Activated naive CD4-positive, alpha-beta T cell treated with anti-CD3 and anti-CD28 coated beads, Interleukin-2, amount 50 U/mL, for 24 hours (primary cell): ENCODE measurements around the gene CYP46A1.

Source experiments
- H3K27ac Mint-ChIP-seq: one replicate; pipeline ENCODE4 v1.8.0; 2021; ENCODE audit warnings: mild to moderate bottlenecking, mixed read lengths
- H3K27me3 Mint-ChIP-seq: one replicate; pipeline ENCODE4 v1.8.0; 2021; ENCODE audit warnings: mixed read lengths
- H3K36me3 Mint-ChIP-seq: one replicate; pipeline ENCODE4 v1.8.0; 2021; ENCODE audit warnings: mixed read lengths
- H3K4me1 Mint-ChIP-seq: one replicate; pipeline ENCODE4 v1.8.0; 2021; ENCODE audit warnings: mixed read lengths
- H3K4me3 Mint-ChIP-seq: one replicate; pipeline ENCODE4 v1.8.0; 2021; ENCODE audit warnings: mild to moderate bottlenecking, mixed read lengths
- H3K9me3 Mint-ChIP-seq: one replicate; pipeline ENCODE4 v1.8.0; 2021; ENCODE audit warnings: mixed read lengths

The CYP46A1 gene

GRCh38 chr14:99676657-99677056, 7.4 kb upstream of the CYP46A1 start:
- no peak overlapping the region for H3K4me3 Mint-ChIP-seq
- peaks cover 5% of the 10 kb centered on the region for H3K27me3 Mint-ChIP-seq
- H3K4me1 Mint-ChIP-seq = no peaks in the 10 kb centered on the region
- no peaks in the 10 kb centered on the region for H3K9me3 Mint-ChIP-seq
- H3K27ac Mint-ChIP-seq = no peak overlapping the region
- H3K36me3 Mint-ChIP-seq = peaks cover 2% of the 10 kb centered on the region

- Mint-ChIP-seq H3K4me1 (peaks cover under 1% of the 10 kb centered on the region), H3K27ac (no peak overlapping the region), H3K27me3 (peaks cover 4% of the 10 kb centered on the region), H3K9me3 (no peaks in the 10 kb centered on the region), H3K36me3 (peaks cover 2% of the 10 kb centered on the region), H3K4me3 (no peak overlapping the region)
Observed at GRCh38 chr14:99677231-99678140, 6.6 kb upstream of the CYP46A1 start.

- peaks cover 4% of the 10 kb centered on the region for H3K4me1 Mint-ChIP-seq
- H3K27me3 Mint-ChIP-seq = peaks cover 2% of the 10 kb centered on the region
- H3K4me3 Mint-ChIP-seq = no peak overlapping the region
- H3K27ac Mint-ChIP-seq = no peak overlapping the region
- H3K9me3 Mint-ChIP-seq = no peaks in the 10 kb centered on the region
- peaks cover 2% of the 10 kb centered on the region for H3K36me3 Mint-ChIP-seq
Observed at GRCh38 chr14:99678198-99678597, 5.9 kb upstream of the CYP46A1 start.

GRCh38 chr14:99679111-99679510, 5.0 kb upstream of the CYP46A1 start:
- Mint-ChIP-seq H3K9me3 (no peaks in the 10 kb centered on the region), H3K27ac (no peak overlapping the region), H3K4me3 (no peak overlapping the region), H3K4me1 (peaks cover 4% of the 10 kb centered on the region), H3K27me3 (peaks cover 2% of the 10 kb centered on the region), H3K36me3 (peaks cover 2% of the 10 kb centered on the region)

- H3K4me1 Mint-ChIP-seq = peaks cover 4% of the 10 kb centered on the region
Observed at GRCh38 chr14:99679543-99679942, 4.6 kb upstream of the CYP46A1 start.

GRCh38 chr14:99679996-99680395, 4.1 kb upstream of the CYP46A1 start:
- H3K9me3 Mint-ChIP-seq = no peaks in the 10 kb centered on the region
- no peak overlapping the region for H3K27ac Mint-ChIP-seq
- peaks cover 2% of the 10 kb centered on the region for H3K36me3 Mint-ChIP-seq
- no peaks in the 10 kb centered on the region for H3K27me3 Mint-ChIP-seq
- H3K4me3 Mint-ChIP-seq = no peak overlapping the region
- peaks cover 4% of the 10 kb centered on the region for H3K4me1 Mint-ChIP-seq

More at GRCh38 chr14:99679543-99679942, 4.6 kb upstream of the CYP46A1 start:
- H3K36me3 Mint-ChIP-seq = peaks cover 2% of the 10 kb centered on the region
- H3K9me3 Mint-ChIP-seq = no peaks in the 10 kb centered on the region
- no peak overlapping the region for H3K27ac Mint-ChIP-seq
- peaks cover under 1% of the 10 kb centered on the region for H3K27me3 Mint-ChIP-seq
- H3K4me3 Mint-ChIP-seq = no peak overlapping the region

- H3K27ac Mint-ChIP-seq = no peak overlapping the region
- no peaks in the 10 kb centered on the region for H3K27me3 Mint-ChIP-seq
- H3K36me3 Mint-ChIP-seq = peaks cover 2% of the 10 kb centered on the region
- peak overlapping the region; percentile 11 for H3K4me3 Mint-ChIP-seq
- H3K4me1 Mint-ChIP-seq = peaks cover 4% of the 10 kb centered on the region
- no peaks in the 10 kb centered on the region for H3K9me3 Mint-ChIP-seq
Observed at GRCh38 chr14:99681101-99681831, 2.8 kb upstream of the CYP46A1 start.

- H3K27me3 Mint-ChIP-seq = no peaks in the 10 kb centered on the region
- peaks cover 4% of the 10 kb centered on the region for H3K4me1 Mint-ChIP-seq
- no peak overlapping the region for H3K27ac Mint-ChIP-seq
- no peaks in the 10 kb centered on the region for H3K9me3 Mint-ChIP-seq
- H3K4me3 Mint-ChIP-seq = peak overlapping the region; percentile 11
- H3K36me3 Mint-ChIP-seq = peaks cover 2% of the 10 kb centered on the region
Observed at GRCh38 chr14:99681832-99682148, 2.3 kb upstream of the CYP46A1 start.

GRCh38 chr14:99682809-99683618, 1.1 kb upstream of the CYP46A1 start:
- Mint-ChIP-seq H3K27me3 (peaks cover 2% of the 10 kb centered on the region), H3K27ac (peak overlapping the region; percentile 51)

GRCh38 chr14:99684410-99684934, 374 bp downstream of the CYP46A1 start:
- no peak overlapping the region for H3K27ac Mint-ChIP-seq
- H3K27me3 Mint-ChIP-seq = peaks cover 10% of the 10 kb centered on the region
- H3K4me3 Mint-ChIP-seq = no peak overlapping the region
- peaks cover 18% of the 10 kb centered on the region for H3K4me1 Mint-ChIP-seq
- no peaks in the 10 kb centered on the region for H3K36me3 Mint-ChIP-seq
- H3K9me3 Mint-ChIP-seq = no peaks in the 10 kb centered on the region

More at GRCh38 chr14:99682809-99683618, 1.1 kb upstream of the CYP46A1 start:
- H3K36me3 Mint-ChIP-seq = peaks cover 2% of the 10 kb centered on the region
- no peaks in the 10 kb centered on the region for H3K9me3 Mint-ChIP-seq
- H3K4me3 Mint-ChIP-seq = peak overlapping the region; percentile 93
- peaks cover 9% of the 10 kb centered on the region for H3K4me1 Mint-ChIP-seq

- Mint-ChIP-seq H3K9me3 (no peaks in the 10 kb centered on the region), H3K36me3 (no peaks in the 10 kb centered on the region), H3K4me3 (peak overlapping the region; percentile 60), H3K4me1 (peaks cover 18% of the 10 kb centered on the region), H3K27me3 (peaks cover 14% of the 10 kb centered on the region), H3K27ac (no peak overlapping the region)
Observed at GRCh38 chr14:99685151-99685591, 1.1 kb downstream of the CYP46A1 start.

GRCh38 chr14:99685596-99685995, 1.5 kb downstream of the CYP46A1 start:
- Mint-ChIP-seq H3K9me3 (no peaks in the 10 kb centered on the region), H3K36me3 (no peaks in the 10 kb centered on the region), H3K4me3 (peak overlapping the region; percentile 60), H3K27me3 (peaks cover 14% of the 10 kb centered on the region), H3K27ac (no peak overlapping the region), H3K4me1 (peaks cover 18% of the 10 kb centered on the region)

GRCh38 chr14:99686557-99687283, 2.6 kb downstream of the CYP46A1 start:
- Mint-ChIP-seq H3K27ac (no peak overlapping the region), H3K36me3 (no peaks in the 10 kb centered on the region), H3K4me1 (peaks cover 18% of the 10 kb centered on the region), H3K27me3 (peaks cover 16% of the 10 kb centered on the region), H3K4me3 (no peak overlapping the region), H3K9me3 (no peaks in the 10 kb centered on the region)

- H3K4me3 Mint-ChIP-seq = no peak overlapping the region
- H3K9me3 Mint-ChIP-seq = no peaks in the 10 kb centered on the region
- H3K27ac Mint-ChIP-seq = no peak overlapping the region
- H3K27me3 Mint-ChIP-seq = peaks cover 16% of the 10 kb centered on the region
- H3K36me3 Mint-ChIP-seq = no peaks in the 10 kb centered on the region
- H3K4me1 Mint-ChIP-seq = peaks cover 17% of the 10 kb centered on the region
Observed at GRCh38 chr14:99687284-99688209, 3.4 kb downstream of the CYP46A1 start.
